HG02943 (cell line): ENCODE data around the gene EIF3I.
"Not testable (repeated sequence)": the region's sequence is repeated elsewhere in the genome, so short reads cannot be mapped to it uniquely, and the experiment has no call there.

ENCODE experiments used
- ATAC-seq: cut with Tn5 transposase; IDR thresholded peaks from one replicate; pipeline ENCODE4 v1.9.1; 2021; ENCODE audit warnings: mild to moderate bottlenecking, low read depth, moderate library complexity; ENCODE audit not compliant: unreplicated experiment

The EIF3I gene

DNA sequence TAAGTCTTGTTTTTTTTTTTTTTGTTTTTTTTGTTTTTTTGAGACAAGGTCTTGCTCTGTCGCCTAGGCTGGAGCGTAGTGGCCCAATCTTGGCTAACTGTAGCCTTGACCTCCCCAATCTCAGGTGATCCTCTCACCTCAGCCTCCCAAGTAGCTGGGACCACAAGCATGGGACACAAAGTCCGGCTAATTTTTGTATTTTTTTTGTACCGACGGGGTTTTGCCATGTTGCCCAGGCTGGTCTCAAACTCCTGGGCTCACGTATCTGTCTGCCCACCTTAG, 35.0 kb downstream of the EIF3I start:
- no peak for ATAC-seq

DNA sequence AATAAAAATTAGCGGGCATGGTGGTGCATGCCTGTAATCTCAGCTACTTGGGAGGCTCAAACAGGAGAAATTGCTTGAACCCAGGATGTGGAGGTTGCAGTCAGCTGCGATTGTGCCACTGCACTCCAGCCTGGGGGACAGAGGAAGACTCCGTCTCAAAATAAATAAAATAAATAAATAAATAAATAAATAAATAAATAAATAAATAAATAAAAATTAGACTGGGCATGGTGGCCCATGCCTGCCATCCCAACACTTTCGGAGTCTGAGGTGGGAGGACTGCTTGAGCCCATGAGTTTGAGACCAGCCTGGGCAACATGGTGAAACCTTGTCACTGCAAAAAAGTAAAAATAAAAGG, 41.0 kb downstream of the EIF3I start:
- ATAC-seq = not testable (repeated sequence)

DNA sequence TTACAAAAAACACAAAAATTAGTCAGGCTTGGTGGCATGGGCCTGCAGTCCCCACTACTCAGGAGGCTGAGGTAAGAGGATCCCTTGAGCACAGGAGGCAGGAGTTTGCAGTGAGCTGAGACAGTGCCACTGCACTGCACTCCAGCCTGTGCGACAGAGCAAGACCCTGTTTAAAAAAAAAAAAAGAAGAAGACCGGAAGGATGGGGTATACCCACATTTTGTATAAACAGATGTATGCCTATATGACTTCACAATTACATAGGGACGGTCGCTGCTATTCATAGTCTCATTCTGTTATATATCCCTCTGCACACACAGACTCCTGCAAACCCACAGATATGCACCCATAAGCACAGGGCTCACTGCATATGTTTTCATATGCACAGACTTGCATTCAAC, 41.5 kb downstream of the EIF3I start:
- no peak for ATAC-seq

DNA sequence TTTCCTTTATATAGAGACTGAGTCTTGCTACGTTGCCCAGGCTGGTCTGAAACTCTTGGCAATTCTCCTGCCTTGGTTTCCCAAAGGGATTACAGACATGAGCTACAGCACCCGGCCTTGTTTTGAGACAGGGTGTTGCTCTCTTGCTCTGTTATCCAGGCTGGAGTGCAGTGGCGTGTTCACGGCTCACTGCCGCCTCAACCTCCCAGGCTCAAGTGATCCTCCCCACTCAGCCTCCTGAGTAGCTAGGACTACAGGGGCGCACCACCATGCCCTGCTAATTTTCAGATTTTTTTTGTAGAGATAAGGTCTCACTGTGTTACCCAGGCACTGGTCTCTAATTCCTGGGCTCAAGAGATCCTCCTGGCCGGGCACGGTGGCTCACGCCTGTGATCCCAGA, 43.6 kb downstream of the EIF3I start:
- ATAC-seq = no peak

DNA sequence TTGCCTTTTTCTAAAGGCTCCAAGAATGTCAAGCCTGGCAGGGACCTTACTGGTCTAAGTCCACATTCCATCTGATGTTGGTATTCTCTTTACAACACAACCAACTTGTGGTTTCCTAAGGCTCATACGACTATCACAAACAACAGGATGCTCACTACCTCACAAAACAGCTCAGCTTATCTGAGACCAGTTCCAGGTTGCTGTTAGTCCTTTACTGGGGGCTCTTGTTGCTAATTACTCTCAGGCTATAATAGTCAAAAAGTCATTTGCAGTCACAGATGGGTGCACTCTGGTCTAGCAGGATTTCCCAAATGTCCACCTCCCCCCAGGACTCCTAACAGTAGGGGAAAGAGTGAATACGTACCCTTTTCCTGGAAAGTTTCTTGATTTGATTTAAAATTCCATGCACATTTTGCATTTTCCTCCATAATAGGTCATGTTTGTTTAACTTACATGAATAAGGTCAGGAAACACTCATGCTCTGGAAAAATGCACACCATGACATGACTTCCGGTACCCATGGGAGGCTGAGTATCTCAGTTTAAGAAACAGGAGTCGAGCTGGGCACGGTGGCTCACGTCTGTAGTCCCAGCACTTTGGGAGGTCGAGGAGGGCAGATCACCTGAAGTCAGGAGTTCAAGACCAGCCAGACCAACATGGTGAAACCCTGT, 44.8 kb downstream of the EIF3I start:
- no peak for ATAC-seq

DNA sequence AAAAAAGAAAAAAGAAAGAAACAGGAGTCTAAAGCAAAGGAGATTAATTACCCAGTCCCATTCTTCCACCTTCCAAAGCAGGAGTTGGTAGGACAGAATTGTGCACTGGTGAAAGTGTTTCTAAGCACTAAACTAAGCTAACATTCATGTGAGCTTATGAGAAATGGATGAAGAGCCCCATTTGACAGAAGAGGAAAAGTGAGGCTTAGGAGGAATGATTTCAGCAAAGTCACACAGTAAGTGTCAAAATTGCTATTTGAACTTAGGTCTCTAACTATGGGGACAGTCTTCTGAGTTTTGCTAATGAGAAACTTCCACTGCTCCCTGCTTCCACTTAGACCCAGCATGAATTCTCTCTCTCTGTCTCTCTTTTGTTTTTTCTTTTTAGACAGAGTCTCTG, 47.5 kb downstream of the EIF3I start:
- no peak for ATAC-seq

DNA sequence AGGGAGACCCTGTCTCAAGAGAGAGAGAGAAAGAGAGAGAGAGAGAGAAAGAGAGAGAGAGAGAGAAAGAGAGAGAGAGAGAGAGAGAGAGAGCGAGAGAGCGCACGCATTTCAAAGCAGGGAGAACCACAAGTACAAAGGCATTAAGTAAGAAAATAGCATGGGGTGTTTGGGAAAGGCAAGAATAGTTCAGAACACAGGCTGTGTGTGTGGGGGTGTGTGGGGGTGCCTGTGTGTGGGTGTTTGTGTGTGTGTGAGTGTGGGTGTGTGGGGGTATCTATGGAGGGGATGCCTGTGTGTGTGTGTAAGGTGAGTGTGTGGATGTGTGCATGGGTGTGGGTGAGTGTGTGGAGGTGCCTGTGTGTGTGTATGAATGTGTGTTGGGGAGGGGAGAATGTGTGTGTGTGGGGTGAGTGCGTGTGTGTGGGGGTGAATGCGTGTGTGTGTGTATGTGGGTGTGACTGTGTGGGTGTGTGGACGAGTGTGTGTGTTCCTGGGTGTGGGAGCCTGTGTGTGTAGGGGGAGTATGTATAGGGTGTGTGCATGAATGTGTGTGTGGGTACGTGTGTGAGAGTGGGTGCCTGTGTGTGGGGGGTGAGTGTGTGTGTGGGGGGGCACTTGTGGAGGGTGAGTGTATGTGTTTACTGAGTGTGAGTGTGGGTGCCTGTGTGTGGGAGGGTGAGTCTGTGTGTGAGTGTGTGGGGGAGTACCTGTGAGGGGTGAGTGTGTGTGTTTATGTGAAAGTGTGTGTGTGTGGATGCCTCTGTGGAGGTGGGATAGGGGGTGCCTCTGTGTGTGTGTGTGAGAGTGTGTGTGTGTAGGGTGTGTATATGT, 50.6 kb downstream of the EIF3I start:
- ATAC-seq = no peak

DNA sequence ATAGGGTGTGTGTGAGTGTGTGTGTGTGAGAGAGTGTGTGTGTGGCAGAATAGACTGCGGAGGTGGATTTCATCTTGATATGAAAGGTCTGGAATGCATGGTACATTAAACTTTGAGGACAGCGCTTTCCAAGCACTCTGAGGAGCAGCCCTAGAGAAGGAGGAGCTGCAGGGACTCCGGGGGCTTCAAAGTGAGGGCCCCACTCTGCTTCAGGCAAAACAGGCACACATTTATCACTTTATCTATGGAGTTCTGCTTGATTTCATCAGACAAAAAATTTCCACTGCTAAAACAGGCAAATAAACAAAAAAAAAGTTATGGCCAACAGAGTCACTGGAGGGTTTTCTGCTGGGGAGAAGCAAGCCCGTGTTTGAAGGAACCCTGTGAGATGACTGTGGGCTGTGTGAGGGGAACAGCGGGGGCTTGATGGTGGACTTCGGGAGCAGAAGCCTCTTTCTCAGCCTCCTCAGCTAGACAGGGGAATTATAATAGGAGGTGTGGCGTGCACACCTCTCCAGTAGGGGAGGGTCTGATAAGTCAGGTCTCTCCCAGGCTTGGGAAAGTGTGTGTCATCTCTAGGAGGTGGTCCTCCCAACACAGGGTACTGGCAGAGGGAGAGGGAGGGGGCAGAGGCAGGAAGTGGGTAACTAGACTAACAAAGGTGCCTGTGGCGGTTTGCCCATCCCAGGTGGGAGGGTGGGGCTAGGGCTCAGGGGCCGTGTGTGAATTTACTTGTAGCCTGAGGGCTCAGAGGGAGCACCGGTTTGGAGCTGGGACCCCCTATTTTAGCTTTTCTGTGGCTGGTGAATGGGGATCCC, 51.4 kb downstream of the EIF3I start:
- no peak for ATAC-seq

DNA sequence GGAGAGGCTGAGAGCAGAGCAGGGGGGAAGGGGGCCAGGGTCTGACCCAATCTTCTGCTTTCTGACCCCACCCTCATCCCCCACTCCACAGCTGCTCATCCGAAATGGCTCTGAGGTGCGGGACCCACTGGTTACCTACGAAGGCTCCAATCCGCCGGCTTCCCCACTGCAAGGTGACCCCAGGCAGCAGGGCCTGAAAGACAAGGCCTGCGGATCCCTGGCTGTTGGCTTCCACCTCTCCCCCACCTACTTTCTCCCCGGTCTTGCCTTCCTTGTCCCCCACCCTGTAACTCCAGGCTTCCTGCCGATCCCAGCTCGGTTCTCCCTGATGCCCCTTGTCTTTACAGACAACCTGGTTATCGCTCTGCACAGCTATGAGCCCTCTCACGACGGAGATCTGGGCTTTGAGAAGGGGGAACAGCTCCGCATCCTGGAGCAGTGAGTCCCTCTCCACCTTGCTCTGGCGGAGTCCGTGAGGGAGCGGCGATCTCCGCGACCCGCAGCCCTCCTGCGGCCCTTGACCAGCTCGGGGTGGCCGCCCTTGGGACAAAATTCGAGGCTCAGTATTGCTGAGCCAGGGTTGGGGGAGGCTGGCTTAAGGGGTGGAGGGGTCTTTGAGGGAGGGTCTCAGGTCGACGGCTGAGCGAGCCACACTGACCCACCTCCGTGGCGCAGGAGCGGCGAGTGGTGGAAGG, 52.6 kb downstream of the EIF3I start:
- no peak for ATAC-seq

DNA sequence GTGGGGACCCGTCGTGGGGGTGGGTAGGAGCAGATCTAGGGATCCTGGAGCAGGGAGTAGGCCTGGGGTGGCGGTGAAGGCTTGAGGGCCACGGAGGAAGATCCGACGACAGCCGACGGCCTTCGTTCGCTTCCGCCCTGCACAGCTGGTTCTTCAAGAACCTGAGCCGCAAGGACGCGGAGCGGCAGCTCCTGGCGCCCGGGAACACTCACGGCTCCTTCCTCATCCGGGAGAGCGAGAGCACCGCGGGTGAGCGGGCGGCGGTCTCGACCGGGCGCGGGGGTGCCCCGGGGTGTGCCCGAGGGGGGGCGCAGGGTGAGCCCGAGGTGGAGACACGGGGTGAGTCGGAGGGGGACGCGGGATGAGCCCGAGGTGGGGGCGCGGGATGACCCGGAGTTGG, 53.2 kb downstream of the EIF3I start:
- ATAC-seq = no peak

DNA sequence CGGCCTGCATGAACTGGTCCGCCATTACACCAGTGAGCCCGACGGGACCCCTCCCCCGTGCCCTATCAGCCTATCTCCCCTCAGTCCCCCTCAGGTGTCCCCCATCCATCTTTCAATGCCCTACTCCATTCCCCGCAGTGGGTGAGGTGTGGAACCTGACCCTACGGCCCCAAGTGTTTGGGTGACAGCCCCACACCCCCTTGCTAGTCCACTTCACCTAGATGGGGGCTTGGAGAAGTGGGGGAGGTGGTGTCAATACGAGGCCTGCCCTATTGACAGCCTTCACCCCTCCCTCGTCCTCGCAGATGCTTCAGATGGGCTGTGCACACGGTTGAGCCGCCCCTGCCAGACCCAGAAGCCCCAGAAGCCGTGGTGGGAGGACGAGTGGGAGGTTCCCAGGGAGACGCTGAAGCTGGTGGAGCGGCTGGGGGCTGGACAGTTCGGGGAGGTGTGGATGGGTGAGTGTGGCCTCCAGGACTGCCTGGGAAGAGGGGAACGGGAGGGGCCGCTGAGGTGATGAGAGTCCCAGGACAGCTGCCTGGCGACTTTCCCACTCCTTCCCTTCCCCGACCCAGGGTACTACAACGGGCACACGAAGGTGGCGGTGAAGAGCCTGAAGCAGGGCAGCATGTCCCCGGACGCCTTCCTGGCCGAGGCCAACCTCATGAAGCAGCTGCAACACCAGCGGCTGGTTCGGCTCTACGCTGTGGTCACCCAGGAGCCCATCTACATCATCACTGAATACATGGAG, 54.0 kb downstream of the EIF3I start:
- no peak for ATAC-seq
